NCI-H1417 (cell line): ENCODE results near the gene CNKSR1.

Experiments used
- DNase-seq, 3 experiments: peaks; one replicate each; lab custom pipeline; 2025; lab: John Stamatoyannopoulos, UW

CNKSR1 gene, protein sequence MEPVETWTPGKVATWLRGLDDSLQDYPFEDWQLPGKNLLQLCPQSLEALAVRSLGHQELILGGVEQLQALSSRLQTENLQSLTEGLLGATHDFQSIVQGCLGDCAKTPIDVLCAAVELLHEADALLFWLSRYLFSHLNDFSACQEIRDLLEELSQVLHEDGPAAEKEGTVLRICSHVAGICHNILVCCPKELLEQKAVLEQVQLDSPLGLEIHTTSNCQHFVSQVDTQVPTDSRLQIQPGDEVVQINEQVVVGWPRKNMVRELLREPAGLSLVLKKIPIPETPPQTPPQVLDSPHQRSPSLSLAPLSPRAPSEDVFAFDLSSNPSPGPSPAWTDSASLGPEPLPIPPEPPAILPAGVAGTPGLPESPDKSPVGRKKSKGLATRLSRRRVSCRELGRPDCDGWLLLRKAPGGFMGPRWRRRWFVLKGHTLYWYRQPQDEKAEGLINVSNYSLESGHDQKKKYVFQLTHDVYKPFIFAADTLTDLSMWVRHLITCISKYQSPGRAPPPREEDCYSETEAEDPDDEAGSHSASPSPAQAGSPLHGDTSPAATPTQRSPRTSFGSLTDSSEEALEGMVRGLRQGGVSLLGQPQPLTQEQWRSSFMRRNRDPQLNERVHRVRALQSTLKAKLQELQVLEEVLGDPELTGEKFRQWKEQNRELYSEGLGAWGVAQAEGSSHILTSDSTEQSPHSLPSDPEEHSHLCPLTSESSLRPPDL

GRCh38 chr1:26177182-26177684 lies at the start of gene CNKSR1:
CNKSR1 (plus strand) TSS chr1:26177491; CDS start chr1:26177548, 57 bp downstream.
- DNase-seq: peak in 1 of 3 experiments; percentile 48

DNA sequence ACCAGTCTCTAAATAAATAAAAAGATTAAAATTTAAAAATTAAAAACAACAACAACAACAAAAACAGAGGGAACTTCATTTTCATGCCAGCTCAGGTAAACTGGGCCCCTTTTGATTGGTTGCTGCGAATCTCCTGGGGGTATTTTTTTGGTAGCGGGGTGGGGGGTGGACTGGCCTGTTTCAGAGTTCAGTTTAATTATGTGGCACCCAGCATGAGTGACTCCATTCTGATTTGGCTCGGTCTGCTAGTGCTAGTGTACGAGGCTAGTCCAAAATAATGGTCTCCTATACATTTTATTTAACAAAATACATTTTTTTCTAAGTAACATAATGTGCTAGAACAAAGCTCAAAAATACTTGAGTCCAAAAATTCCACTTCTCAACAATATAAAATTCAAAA lies 47.5 kb upstream of the CNKSR1 start:
- DNase-seq: no peak

DNA sequence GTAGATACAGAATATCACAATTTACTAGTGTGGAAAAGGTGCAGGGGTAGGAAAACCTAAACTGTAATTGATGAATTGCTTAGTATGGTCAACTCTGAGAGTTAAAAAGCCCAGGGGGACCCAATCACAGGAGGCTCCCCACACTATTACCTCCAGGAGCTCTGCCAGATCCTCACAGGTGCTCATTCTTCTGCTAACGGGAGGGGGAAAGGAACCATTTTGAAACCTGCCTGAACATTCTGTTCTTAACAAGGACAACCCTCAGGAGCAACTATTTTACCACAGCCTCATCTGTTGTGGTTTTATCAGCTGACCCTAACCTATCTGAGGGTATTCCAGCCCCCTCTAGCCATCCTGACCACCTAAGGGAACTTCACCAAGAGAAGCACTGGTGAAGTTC lies 46.6 kb upstream of the CNKSR1 start:
- no peak for DNase-seq

- DNase-seq: peak in 1 of 3 experiments; percentile 15
These were observed 45.0 kb upstream of the CNKSR1 start for GRCh38 chr1:26132128-26132833.

GRCh38 chr1:26132834-26133167 lies 44.5 kb upstream of the CNKSR1 start:
- DNase-seq: no peak

GRCh38 chr1:26134466-26134865 lies 42.8 kb upstream of the CNKSR1 start:
- DNase-seq: no peak

- DNase-seq: no peak
These were observed 38.2 kb upstream of the CNKSR1 start for GRCh38 chr1:26138974-26139558.

- DNase-seq: no peak
These were observed 35.1 kb upstream of the CNKSR1 start for GRCh38 chr1:26142159-26142558.

DNA sequence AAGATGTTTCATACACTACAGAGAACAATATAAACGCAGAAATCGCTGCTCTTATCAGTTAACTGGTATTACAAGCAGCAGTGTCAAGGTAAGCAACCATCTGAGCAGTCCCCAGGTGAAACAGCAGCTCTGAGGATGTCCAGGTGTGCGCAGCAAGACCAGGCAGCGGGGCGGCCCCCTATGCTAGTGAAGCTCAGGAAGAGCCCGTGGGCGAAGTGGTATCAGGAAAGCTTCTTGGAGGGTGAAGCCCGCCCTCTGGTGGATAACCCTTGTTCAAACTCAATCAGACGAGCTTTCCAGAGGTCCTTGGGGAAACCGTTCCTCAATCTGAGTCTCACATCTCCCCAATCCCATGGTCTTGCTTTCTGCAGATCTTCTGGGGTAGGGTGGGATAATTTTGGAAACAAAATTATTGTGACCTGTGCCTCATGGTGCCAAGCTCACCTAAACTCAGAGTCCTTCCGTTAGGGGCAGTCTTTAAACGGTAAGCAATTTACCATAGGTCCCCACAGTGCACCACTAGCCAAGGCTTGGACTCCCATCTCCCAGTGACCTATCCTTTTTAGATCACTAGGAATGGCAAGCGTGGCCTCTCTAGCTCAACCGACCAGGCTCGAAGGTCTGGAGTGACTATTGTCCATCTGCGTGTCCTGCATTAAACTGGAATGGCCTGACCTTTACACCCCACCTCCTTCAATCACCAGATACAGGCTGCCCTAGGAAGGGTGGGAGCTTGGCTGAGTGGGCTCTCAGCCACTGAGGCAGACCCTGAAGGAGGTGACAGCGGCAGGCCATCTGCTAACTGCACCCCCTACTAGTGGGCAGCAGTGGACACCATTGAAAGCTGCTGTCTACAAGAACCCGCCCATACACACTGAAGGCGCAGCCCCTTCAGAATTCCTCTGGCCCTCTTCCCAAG lies 32.0 kb upstream of the CNKSR1 start:
- peak; percentile 83 to 95 (median 89) for DNase-seq

- no peak for DNase-seq
These were observed 31.4 kb upstream of the CNKSR1 start for GRCh38 chr1:26145960-26146294.

DNA sequence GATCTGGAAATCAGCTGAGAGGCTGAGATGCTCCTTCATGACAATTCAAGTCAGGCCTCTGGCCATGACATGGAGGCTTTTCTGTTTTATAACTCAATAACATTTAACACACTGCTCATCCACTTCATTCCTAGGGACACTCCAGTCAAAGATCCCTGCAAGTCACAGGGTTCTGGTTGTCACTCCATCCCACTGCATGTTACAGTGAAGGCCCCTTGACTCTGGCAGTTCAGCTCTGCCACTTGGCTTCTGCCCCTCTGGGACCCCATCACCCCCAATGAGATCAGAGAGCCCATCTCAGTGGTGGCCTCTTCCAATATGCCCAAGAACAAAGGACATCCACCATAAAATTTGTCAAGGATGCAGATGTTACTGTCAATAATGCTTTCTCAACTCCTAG lies 28.4 kb upstream of the CNKSR1 start:
- no peak for DNase-seq

DNA sequence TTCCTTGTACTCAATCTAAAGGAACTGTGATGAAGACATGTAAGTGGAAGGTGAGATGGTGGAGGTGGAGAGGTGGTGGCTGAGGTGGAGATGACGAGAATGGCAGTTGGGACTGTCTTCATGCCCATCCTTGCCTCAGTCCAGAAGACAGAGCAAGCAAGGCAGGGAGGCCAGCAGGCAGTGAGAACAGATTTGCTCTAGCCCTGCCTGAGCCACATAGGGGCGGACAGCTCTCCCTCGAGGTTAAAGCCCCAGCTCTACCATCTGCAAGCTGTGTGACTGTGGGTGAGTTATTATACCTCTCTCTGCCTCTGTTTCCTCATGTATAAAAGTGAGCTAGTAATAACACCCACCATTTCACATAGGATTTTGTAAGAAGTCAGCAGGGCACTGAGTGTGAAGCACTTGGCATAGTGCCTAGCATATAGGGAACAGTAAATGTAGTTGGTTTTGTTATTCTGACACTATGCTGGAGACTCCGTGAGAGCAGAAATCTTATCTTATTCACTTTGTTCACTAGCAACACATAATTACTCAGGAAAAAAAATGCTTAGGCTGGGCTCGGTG lies 23.2 kb upstream of the CNKSR1 start:
- DNase-seq: no peak

- DNase-seq: no peak
These were observed 22.5 kb upstream of the CNKSR1 start for GRCh38 chr1:26154750-26155149.

DNA sequence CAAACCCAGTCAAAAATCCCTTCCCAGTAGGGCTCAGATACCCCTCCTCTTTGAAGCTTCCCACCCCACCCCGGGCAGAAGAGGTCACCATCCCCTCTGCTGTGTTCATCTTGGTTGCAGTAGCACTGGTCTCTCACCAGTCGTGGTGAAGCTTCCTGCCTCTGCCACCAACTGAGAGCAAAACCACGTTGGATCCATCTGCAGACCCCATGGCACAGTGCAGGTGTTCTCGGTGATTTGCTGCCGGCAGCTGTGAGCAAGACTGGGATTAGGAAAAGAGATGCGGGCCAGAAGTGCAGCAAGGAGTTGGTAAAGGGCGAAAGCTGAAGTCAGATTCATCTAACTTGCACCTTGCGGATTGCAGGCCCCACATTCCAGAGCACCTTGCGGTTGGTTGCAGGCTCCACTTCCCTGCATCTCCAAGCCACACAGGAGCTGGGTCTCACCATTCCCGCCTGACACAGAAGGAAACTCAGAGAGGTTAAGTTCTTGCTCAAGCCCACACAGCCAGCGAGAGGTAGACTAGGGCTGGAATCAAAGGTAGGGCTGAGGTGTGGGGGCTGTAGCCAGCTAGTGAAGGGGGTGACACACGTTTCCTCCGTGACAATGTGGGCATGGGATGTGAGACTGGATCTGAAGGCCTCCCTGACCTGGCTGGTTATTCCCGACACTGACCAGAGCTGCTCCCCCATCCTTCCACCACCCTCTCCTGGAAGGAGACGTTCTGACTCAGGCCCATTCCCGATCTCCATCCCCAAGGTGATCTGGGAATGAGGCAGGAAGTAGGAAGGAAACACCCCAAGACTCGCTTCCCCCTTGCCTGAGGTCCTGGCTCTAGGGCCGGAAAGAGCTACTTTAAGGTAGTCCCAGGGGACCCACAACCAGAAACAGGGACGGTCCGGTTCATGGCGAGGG lies 21.7 kb upstream of the CNKSR1 start:
- no peak for DNase-seq

GRCh38 chr1:26156285-26157038 lies 20.8 kb upstream of the CNKSR1 start:
- DNase-seq: peak in 2 of 3 experiments; percentile 25 to 33

GRCh38 chr1:26158271-26158907 lies 18.9 kb upstream of the CNKSR1 start:
- no peak for DNase-seq

DNA sequence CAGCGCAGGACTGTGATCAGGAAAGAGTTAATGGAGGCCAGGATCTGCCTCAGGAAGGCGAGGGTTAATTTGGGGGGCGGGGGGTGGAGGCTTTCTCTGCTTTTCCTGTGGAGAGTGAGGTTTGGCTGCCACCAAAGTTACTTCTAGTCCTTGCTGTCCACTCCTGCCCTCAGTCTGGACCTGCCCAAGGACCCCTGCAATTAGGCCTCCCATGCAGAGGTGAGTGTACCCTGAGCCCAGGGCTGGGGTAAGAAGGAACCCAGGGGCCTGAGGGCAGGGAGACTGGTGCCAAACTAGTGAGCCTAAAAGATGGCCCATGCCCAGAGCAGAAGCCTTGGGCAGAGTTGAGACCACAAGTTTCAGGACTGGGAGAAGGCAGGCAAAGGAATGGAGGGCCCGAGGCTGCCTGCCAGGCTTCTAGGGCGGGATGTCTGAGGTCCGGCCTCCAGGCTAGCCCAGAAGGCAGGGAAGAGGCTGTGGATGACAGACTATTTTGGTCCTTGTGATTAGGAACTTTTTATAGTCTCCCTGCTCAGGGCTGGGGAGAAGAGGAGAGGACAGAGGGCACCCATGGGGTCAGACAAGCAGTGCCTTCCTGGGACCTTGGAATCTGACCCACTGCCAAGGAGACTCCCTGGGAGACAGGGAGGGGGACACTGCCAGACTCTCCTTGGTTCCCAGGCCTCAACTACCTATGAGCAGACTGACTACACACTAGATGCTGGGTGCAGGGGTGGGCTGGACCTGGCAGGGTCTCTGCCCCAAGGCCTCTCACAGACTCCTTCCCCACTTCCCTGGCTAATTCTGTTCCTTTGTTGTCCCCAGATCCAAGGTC lies 18.2 kb upstream of the CNKSR1 start, which contains the start of gene FAM110D:
FAM110D (plus strand) TSS at position 172 of the 835 bp plus-strand sequence. CDS start 2,213 bp downstream, outside the sequence.
- no peak for DNase-seq

DNA sequence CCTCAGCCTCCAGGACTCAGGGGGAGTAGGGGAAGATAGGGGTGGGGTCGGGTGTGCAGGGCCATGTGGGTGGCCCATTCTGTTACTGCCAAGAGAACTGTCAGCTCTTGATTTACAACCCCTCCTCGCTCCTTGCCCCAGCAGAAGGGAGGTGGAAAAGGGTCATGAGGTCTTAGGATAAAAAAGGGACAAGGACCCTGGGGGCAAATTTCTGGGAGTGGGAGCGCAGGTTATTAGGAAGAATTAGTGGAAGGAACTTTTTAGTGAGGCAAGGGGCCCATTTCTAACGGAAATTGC lies 17.6 kb upstream of the CNKSR1 start:
- DNase-seq: no peak
